Mammary epithelial cell (primary cell): Measurements from ENCODE around the gene DOCK1.

Experiments used
- EZH2 ChIP-seq: IDR thresholded peaks from 2 replicates; pipeline ENCODE4 v1.6.1; 2012; ENCODE audit warnings: low read length, inconsistent platforms, borderline replicate concordance
- TF ChIP-seq, protein P1 (sequence below), 2 donors: IDR thresholded peaks in 1 of 2; conservative IDR thresholded peaks in 1 of 2; 2 replicates each; pipeline ENCODE4 v1.5.1; 2011 to 2012; ENCODE audit warnings: inconsistent platforms in 2 of 2, low read length in 2 of 2, mild to moderate bottlenecking in 2 of 2, control low read depth in 1 of 2, low read depth in 1 of 2; ENCODE audit not compliant: insufficient read depth in 1 of 2; ENCODE audit errors: extremely low read depth in 1 of 2

DNA sequence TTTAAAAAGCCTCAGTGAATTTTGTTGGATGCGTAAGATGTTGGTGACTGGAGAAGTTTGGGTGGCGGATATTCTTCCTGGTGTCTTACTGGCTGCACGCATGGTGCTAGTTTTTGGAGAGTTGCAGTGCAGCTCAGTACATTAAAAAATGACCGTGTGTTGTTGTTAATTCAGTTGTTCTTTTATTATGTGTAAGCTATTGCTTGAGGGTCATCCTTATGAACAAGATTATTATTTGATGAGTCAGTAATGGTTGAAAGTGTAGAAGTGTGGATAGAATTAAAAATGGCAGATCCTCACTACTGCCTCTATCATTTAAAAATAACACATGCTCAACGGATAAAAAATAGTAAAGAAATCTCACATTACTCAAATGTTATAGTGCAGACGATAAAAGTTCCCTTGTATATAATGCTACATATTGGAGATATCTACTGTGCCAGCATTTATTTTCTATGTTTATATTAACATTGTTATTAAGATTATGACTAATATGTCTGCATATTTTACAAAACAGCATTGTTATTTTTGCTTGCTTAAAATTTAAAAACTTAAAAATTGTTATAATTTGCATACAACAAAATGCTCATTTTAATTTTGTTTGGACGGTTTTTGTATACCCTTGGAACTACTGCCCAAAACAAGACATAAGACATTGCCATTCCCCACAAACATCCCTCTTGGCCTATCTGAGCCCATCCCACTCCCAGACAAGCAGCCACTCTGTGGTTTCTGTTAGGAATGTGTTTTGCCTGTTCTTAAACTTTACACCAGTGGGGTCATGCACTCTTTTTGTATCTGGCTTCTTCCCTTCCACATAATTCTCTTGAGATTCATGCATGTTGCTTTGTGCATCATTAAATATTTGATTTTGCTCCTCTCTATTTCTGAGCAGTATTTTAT is 142.0 kb downstream of the DOCK1 start:
- TF ChIP-seq, protein P1, sequence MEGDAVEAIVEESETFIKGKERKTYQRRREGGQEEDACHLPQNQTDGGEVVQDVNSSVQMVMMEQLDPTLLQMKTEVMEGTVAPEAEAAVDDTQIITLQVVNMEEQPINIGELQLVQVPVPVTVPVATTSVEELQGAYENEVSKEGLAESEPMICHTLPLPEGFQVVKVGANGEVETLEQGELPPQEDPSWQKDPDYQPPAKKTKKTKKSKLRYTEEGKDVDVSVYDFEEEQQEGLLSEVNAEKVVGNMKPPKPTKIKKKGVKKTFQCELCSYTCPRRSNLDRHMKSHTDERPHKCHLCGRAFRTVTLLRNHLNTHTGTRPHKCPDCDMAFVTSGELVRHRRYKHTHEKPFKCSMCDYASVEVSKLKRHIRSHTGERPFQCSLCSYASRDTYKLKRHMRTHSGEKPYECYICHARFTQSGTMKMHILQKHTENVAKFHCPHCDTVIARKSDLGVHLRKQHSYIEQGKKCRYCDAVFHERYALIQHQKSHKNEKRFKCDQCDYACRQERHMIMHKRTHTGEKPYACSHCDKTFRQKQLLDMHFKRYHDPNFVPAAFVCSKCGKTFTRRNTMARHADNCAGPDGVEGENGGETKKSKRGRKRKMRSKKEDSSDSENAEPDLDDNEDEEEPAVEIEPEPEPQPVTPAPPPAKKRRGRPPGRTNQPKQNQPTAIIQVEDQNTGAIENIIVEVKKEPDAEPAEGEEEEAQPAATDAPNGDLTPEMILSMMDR (conservative IDR thresholded peaks at IDR 0.05 in 1 of 2, IDR thresholded peaks at IDR 0.05 in 1 of 2; ENCODE audit: extremely low read depth in 1 of 2, insufficient read depth in 1 of 2, low read depth in 1 of 2, low read length in 2 of 2): no peak
- no peak for TF ChIP-seq EZH2
